Endothelial cell of umbilical vein (primary cell): ENCODE results near the gene ALX3. TPM values are rescaled to one million over a fixed set of nuclear protein-coding genes. Genes with fewer than 3 reads are reported as not detected.

ENCODE experiments used
- BruUV-seq: library from RNA; stranded (reverse); fragments of 400-500 nt; replicated peaks from 2 replicates; lab custom pipeline; 2021; lab: Mats Ljungman, UMichigan
- CTCF ChIA-PET: fragments of 300-600, 350-600 bp; sonication (Branson Sonifier 250); formaldehyde crosslinking; loops from one replicate; lab custom pipeline; 2021; ENCODE audit warnings: antibody characterized with exemption, inconsistent platforms; lab: Charles Lee
- POLR2A ChIA-PET: fragments of 300-600, 350-600 bp; sonication (Branson Sonifier 250); formaldehyde crosslinking; loops from one replicate; lab custom pipeline; 2021; ENCODE audit warnings: antibody characterized with exemption, inconsistent platforms; lab: Charles Lee
- DNase-seq: peaks from one replicate; pipeline ENCODE4 v3.0.0-alpha.2; 2011; ENCODE audit warnings: low read depth, low spot score
- FAIRE-seq: peaks from 2 replicates; lab custom pipeline; 2011; peaks lifted over from hg19 to GRCh38; lab: Jason Lieb, UNC
- H2AFZ ChIP-seq: 2 replicates; pipeline ENCODE4 v1.6.0; 2012; ENCODE audit warnings: low read depth, low read length, control low read depth, inconsistent platforms
- H3K27ac ChIP-seq: 2 replicates; pipeline ENCODE4 v1.5.1; 2011; ENCODE audit warnings: low read depth, mild to moderate bottlenecking, control low read depth, low read length, moderate library complexity; ENCODE audit not compliant: insufficient read depth
- H3K27me3 ChIP-seq, 2 experiments: 2 replicates each; pipeline versions ENCODE4 v1.6.0 to v1.6.1; 2011; ENCODE audit warnings: low read length in 2 of 2, mixed read lengths in 1 of 2; ENCODE audit not compliant: control insufficient read depth in 2 of 2, insufficient read depth in 2 of 2
- H3K36me3 ChIP-seq, 2 experiments: 2 replicates in 1 of 2; 3 replicates in 1 of 2; pipeline ENCODE4 v1.5.1; 2011; ENCODE audit warnings: low read length in 2 of 2, mild to moderate bottlenecking in 1 of 2, moderate library complexity in 1 of 2; ENCODE audit not compliant: control insufficient read depth in 2 of 2, insufficient read depth in 2 of 2; ENCODE audit errors: extremely low read depth in 1 of 2
- H3K4me1 ChIP-seq: 3 replicates; pipeline ENCODE4 v1.5.1; 2011; ENCODE audit warnings: mild to moderate bottlenecking, low read length; ENCODE audit not compliant: control insufficient read depth, insufficient read depth; ENCODE audit errors: extremely low read depth
- H3K4me2 ChIP-seq: 2 replicates; pipeline ENCODE4 v1.6.1; 2011; ENCODE audit warnings: low read length, control low read depth, mixed read lengths; ENCODE audit not compliant: insufficient read depth
- H3K4me3 ChIP-seq, 3 experiments: fragments of 200-600 bp in 1 of 3; sonication (generic), shearing (Covaris generic) in 1 of 3; replicated peaks in 1 of 3; 2 replicates each; pipeline ENCODE4 v1.5.1; 2011 to 2016; ENCODE audit warnings: control low read depth in 3 of 3, low read length in 3 of 3, mild to moderate bottlenecking in 2 of 3, inconsistent platforms in 1 of 3, low read depth in 1 of 3, moderate library complexity in 1 of 3; ENCODE audit not compliant: insufficient read depth in 1 of 3
- H3K79me2 ChIP-seq: 2 replicates; pipeline ENCODE4 v1.6.0; 2012; ENCODE audit warnings: low read length, inconsistent platforms; ENCODE audit not compliant: control insufficient read depth, insufficient read depth
- H3K9ac ChIP-seq: replicated peaks from 2 replicates; pipeline ENCODE3; 2011; ENCODE audit warnings: low read length, control low read depth; ENCODE audit not compliant: insufficient read depth; ENCODE audit errors: extremely low read depth
- H3K9me1 ChIP-seq: replicated peaks from 3 replicates; pipeline ENCODE4 v1.6.0; 2011; ENCODE audit warnings: mild to moderate bottlenecking, low read length; ENCODE audit not compliant: control insufficient read depth, insufficient read depth; ENCODE audit errors: extremely low read depth
- H3K9me3 ChIP-seq: replicated peaks from 2 replicates; pipeline ENCODE4 v1.5.1; 2012; ENCODE audit warnings: low read length, inconsistent platforms; ENCODE audit not compliant: control insufficient read depth, insufficient read depth
- H4K20me1 ChIP-seq: replicated peaks from 2 replicates; pipeline ENCODE3; 2011; ENCODE audit warnings: mild to moderate bottlenecking, low read length; ENCODE audit not compliant: control insufficient read depth, insufficient read depth; ENCODE audit errors: extremely low read depth
- EZH2 ChIP-seq: IDR thresholded peaks from 2 replicates; pipeline ENCODE4 v1.6.1; 2012; ENCODE audit warnings: borderline replicate concordance, low read depth, mild to moderate bottlenecking, moderate library complexity, low read length, inconsistent platforms; ENCODE audit not compliant: severe bottlenecking
- FOS ChIP-seq: IDR thresholded peaks from 2 replicates; pipeline ENCODE4 v1.6.1; 2011; ENCODE audit warnings: mild to moderate bottlenecking, low read length, moderate library complexity, borderline replicate concordance; ENCODE audit not compliant: insufficient read depth
- GATA2 ChIP-seq: IDR thresholded peaks from 2 replicates; pipeline ENCODE4 v1.7.0; 2011; ENCODE audit warnings: low read depth, mild to moderate bottlenecking, moderate library complexity, mixed read lengths, low read length; ENCODE audit not compliant: insufficient read length, insufficient read depth
- JUN ChIP-seq: IDR thresholded peaks from 2 replicates; pipeline ENCODE4 v1.6.1; 2011; ENCODE audit warnings: borderline replicate concordance, low read depth; ENCODE audit not compliant: insufficient read length, insufficient read depth
- MYC ChIP-seq: IDR thresholded peaks from one replicate; pipeline ENCODE4 v1.6.1; 2011; ENCODE audit warnings: mild to moderate bottlenecking, low read depth, low read length
- POLR2A ChIP-seq: IDR thresholded peaks from 2 replicates; pipeline ENCODE4 v1.6.1; 2012; ENCODE audit warnings: low read depth, mild to moderate bottlenecking, control low read depth, low read length
- POLR2AphosphoS5 ChIP-seq: IDR thresholded peaks from 2 replicates; pipeline ENCODE4 v1.6.1; 2012; ENCODE audit warnings: low read depth, mild to moderate bottlenecking, control low read depth, low read length, moderate library complexity; ENCODE audit not compliant: insufficient read depth
- dilution Hi-C: fragments of 300-500 bp; cut with MboI; formaldehyde crosslinking; loops from one replicate; pipeline ENCODE4 v1.15.0; 2019; ENCODE audit warnings: low sequenced_read_pairs; ENCODE audit not compliant: extremely low pct_ligation_motif_present
- intact Hi-C: fragments of 100-400 bp; cut with micrococcal nuclease; formaldehyde crosslinking; loops from one replicate; pipeline ENCODE4 v1.10.0; 2022
- polyA plus RNA-seq, 4 experiments: library from polyadenylated mRNA; depleted of rRNA in 3 of 4; stranded (reverse) in 3 of 4; unstranded in 1 of 4; fragments of >200 nt; gene quantifications; 2 replicates each; pipeline versions ENCODE4 v1.2.1 to v1.2.3, GENCODE V29; 2011 to 2012; ENCODE audit warnings: missing spikeins in 1 of 4
- total RNA-seq: library from RNA; stranded (reverse); gene quantifications from 2 replicates; pipeline ENCODE4 v1.2.3, GENCODE V29; 2021
- TF ChIP-seq, protein P1 (sequence below): IDR thresholded peaks from 2 replicates; pipeline ENCODE4 v1.6.1; 2011; ENCODE audit not compliant: insufficient read depth, insufficient read length
- TF ChIP-seq, protein P2 (sequence below), 2 donors: IDR thresholded peaks; 1 replicate in 1 of 2; 2 replicates in 1 of 2; pipeline ENCODE4 v1.5.1; 2011; ENCODE audit warnings: low read length in 2 of 2, mild to moderate bottlenecking in 2 of 2, moderate library complexity in 2 of 2, control low read depth in 1 of 2, inconsistent platforms in 1 of 2, low read depth in 1 of 2; ENCODE audit not compliant: insufficient read depth in 1 of 2; ENCODE audit errors: extremely low read depth in 1 of 2

ALX3 gene
- total and polyA plus RNA-seq, 2 donors (not counting 3 experiments of a cell fraction or from before 2014, with no cell fraction given), result not detected

DNA sequence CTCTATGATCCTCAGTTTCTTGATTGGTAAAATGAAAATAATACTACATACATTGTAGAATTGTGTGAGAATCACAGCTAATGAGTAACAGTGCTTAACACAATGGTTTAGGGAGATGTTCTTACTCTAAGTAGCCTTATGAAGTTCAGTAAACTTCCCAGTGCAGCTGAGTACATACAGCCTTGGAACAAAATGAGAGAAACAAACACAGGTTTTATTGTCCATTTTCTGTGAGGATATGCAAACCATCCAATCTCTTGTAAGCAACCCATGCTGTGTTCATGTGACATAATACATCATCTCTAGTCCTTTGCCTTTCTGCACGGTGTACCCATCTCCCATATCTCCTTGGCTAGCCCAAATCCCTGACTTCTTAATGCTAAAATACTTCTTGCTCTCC is 50.7 kb downstream of the ALX3 start:
- ChIA-PET CTCF (interaction anchor here (0.8 to 2.3 kb wide), 5 partner anchors 8 to 246 kb away, joined by 3 to 13 read pairs (median 5); partner anchors contain the start of gene AHCYL1), POLR2A (no interaction called here)
- H2AFZ ChIP-seq, result no peak overlapping the region
- no peak overlapping the region for H3K4me3 ChIP-seq
- no peak overlapping the region for H3K9ac ChIP-seq
- H3K36me3 ChIP-seq, result peaks cover 34 to 43% of the 10 kb centered on the region in 2 experiments
- no peaks in the 10 kb centered on the region for H3K79me2 ChIP-seq
- H3K27me3 ChIP-seq, result no peaks in the 10 kb centered on the region
- intact Hi-C loops, result no loop called here
- dilution Hi-C loops, result loop anchor here (25.0 kb wide), 1 partner anchor 232 kb away; no protein-coding TSS in a partner anchor
- no peak for TF ChIP-seq FOS
- no peak overlapping the region for H3K4me2 ChIP-seq
- no peaks in the 10 kb centered on the region for H3K9me3 ChIP-seq
- BruUV-seq, result no TSS peak
- DNase-seq (no peak), FAIRE-seq (no peak)
- no peaks in the 10 kb centered on the region for H3K4me1 ChIP-seq
- no peak overlapping the region for H3K27ac ChIP-seq
- no peaks in the 10 kb centered on the region for H4K20me1 ChIP-seq
- H3K9me1 ChIP-seq, result no peaks in the 10 kb centered on the region

DNA sequence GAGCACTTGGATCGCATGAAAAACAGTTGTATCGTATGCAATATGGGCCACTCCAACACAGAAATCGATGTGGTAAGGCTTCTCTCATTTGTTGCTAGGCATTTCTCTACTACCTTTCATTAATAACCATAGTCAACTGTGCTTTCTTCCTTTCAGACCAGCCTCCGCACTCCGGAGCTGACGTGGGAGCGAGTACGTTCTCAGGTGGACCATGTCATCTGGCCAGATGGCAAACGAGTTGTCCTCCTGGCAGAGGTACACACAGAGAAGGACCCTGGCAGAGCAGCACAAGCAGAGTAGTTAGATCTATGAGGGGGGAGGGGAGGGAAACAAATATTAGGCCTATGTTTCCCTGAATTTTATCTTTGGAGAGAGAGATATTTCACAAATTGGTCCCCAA is 52.1 kb downstream of the ALX3 start:
- no TSS peak for BruUV-seq
- no peaks in the 10 kb centered on the region for H3K79me2 ChIP-seq
- no peak overlapping the region for H3K27ac ChIP-seq
- TF ChIP-seq POLR2A, result no peak
- TF ChIP-seq MYC, result no peak
- no peak for TF ChIP-seq POLR2AphosphoS5
- TF ChIP-seq JUN, result no peak
- TF ChIP-seq EZH2, result no peak
- no peak for TF ChIP-seq FOS
- no peak for TF ChIP-seq GATA2
- TF ChIP-seq, protein P1, sequence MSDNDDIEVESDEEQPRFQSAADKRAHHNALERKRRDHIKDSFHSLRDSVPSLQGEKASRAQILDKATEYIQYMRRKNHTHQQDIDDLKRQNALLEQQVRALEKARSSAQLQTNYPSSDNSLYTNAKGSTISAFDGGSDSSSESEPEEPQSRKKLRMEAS, result no peak
- TF ChIP-seq, protein P2, sequence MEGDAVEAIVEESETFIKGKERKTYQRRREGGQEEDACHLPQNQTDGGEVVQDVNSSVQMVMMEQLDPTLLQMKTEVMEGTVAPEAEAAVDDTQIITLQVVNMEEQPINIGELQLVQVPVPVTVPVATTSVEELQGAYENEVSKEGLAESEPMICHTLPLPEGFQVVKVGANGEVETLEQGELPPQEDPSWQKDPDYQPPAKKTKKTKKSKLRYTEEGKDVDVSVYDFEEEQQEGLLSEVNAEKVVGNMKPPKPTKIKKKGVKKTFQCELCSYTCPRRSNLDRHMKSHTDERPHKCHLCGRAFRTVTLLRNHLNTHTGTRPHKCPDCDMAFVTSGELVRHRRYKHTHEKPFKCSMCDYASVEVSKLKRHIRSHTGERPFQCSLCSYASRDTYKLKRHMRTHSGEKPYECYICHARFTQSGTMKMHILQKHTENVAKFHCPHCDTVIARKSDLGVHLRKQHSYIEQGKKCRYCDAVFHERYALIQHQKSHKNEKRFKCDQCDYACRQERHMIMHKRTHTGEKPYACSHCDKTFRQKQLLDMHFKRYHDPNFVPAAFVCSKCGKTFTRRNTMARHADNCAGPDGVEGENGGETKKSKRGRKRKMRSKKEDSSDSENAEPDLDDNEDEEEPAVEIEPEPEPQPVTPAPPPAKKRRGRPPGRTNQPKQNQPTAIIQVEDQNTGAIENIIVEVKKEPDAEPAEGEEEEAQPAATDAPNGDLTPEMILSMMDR (IDR thresholded peaks at IDR 0.05; ENCODE audit: extremely low read depth in 1 of 2, insufficient read depth in 1 of 2, low read depth in 1 of 2, low read length in 2 of 2), result no peak
- ChIA-PET POLR2A (no interaction called here), CTCF (interaction anchor here (0.5 to 1.2 kb wide), 2 partner anchors 9 to 242 kb away, joined by 3 to 5 read pairs; no protein-coding TSS in a partner anchor)
- FAIRE-seq, result no peak
- H3K4me3 ChIP-seq, result no peak overlapping the region
- no peaks in the 10 kb centered on the region for H3K9me3 ChIP-seq
- no peak overlapping the region for H2AFZ ChIP-seq
- intact Hi-C loops, result no loop called here
- no peaks in the 10 kb centered on the region for H3K9me1 ChIP-seq
- no peak overlapping the region for H3K4me2 ChIP-seq
- H3K27me3 ChIP-seq, result no peaks in the 10 kb centered on the region
- H3K9ac ChIP-seq, result no peak overlapping the region
- DNase-seq, result no peak
- no peaks in the 10 kb centered on the region for H3K4me1 ChIP-seq
- dilution Hi-C loops, result loop anchor here (25.0 kb wide), 1 partner anchor 231 kb away; no protein-coding TSS in a partner anchor
- no peaks in the 10 kb centered on the region for H4K20me1 ChIP-seq
- peaks cover 37 to 45% of the 10 kb centered on the region in 2 experiments for H3K36me3 ChIP-seq
